ENCODE data around the gene MIEF1.

Gene MIEF1

GRCh38 chr22:39532215-39533073 lies 30.4 kb downstream of the MIEF1 start, which contains the start of gene RPS19BP1:
Gene RPS19BP1 (minus strand): TSS chr22:39532748. CDS start chr22:39532738, 10 bp downstream.
- DNase-seq: peak; percentile 93

DNA sequence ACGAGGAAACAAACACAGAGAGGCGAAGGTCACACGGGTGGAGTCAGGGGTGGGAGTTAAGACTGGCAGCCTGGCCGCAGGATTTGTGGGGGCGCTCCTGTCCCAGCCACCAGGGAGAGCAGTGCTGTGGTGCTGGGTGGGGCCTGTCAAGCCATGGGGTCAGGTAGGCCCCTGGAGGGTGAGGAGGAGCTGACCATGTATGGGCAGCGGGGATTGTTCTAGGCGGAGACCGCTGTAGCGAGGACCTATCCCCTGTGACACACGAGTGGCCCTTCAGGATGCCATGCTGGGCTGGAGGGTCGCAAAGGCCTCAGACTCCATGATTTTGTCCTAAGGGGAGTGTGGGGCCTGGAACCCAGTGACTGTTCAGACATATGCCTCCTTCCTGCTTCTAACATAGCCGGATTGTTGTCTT lies 32.0 kb downstream of the MIEF1 start:
- no peak for DNase-seq

GRCh38 chr22:39534591-39535356 lies 32.7 kb downstream of the MIEF1 start:
- DNase-seq: peak; percentile 29

- DNase-seq: no peak
Observed at GRCh38 chr22:39535357-39535725, 33.3 kb downstream of the MIEF1 start.

DNA sequence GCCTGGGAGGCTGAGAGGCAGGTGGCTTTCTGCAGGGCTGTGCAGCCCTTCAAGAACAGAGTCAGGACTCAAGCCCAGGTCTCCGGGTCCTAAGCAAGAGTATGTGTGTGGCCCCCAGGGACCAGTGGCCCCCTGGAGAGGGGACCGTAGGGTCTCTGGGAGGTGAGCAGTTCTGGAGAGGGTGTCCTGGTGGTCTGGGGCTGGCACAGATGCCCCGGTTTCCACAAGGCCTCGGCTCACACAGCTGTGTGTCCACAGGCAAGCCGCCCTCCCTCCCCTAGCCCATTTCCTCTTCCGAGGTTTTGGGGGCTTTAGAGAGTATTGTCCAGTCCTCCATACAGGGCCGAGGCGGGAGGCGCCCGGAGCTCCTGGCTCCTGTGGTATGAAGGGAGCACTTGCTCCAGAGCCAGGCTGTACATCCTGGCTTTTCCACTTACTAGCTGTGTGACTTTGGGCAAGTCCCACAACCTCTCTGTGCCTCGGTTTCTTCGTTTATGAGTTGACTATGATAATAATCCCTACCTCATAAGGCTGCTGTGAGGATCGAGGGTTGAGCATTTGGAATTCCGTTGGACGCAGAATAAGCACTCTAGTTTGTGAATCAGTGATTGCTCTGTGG lies 33.9 kb downstream of the MIEF1 start:
- no peak for DNase-seq

DNA sequence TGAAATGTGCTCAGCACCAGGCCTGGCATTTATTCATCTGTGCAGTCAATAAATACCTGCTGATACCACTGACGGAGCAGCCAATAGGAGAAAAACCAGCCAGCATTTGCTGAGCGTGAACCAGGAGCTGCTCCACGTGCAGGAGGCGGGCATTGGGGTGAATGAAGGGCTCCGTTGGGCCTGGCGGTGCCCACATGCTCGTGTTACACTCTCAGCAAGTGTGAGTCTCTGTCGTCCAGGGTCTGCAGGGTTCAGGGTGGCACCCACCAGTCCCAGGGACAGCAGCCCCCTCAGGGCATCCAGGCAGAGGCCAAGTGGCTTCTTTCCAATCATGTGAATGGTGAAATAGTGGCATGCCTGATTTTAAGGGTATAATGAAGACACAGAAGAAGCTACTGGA lies 34.6 kb downstream of the MIEF1 start:
- DNase-seq: no peak

DNA sequence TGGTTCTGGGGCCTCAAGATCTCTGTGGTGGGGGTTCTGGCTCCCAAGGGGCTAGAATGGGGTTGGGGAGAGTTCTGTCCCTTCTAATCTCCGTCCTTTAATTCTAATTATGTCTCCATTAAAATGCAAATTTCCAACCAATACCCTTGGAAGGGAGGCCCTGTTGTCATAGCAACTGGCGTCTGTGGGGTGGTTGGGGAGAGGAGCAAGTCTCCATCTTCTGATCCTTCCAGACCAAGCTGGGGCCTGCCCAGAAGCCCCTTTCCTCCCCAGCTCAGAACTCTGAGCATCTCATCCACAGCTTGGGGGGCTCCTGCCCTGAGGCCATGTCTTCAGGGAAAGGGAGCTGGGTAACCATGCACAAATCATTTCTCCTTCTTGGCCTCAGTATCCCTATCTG lies 35.9 kb downstream of the MIEF1 start:
- DNase-seq: no peak

- no peak for DNase-seq
Observed at GRCh38 chr22:39543095-39543494, 41.0 kb downstream of the MIEF1 start.

GRCh38 chr22:39545386-39546365 lies 43.6 kb downstream of the MIEF1 start:
- no peak for DNase-seq

DNA sequence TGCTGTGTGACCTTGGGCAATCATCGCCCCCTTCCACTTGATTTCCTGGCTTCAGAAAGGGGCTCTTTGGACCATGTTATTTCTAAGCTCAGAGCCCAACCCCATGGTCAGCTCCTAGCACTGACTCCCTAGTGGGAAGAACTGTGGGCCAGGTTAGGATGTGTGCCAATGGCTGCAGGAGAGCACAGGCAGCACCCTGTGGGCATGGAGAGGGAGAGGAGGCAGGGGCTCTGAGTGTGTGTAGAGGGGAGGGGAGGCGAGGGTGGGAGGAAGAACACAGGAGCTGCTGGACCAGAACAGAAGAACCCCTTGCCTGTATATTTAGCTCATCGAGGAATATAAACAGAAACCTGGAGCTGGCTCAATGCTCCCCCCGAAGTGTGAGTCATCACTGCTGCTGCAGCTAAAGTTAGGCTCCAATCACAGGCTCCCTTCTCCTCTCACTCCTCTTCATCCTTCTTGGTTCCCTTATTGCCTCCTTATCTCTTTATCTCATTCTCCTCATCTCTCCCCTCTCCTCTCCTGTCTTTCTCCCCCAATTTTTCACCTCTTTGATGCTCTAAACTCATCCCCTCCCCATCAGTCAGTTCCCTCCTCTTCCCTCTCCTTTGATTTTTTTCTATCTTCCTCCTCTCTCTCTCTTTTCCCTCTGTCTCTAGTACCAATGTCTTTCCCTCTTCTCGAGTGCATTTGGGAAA lies 44.9 kb downstream of the MIEF1 start:
- DNase-seq: peak; percentile 24

DNA sequence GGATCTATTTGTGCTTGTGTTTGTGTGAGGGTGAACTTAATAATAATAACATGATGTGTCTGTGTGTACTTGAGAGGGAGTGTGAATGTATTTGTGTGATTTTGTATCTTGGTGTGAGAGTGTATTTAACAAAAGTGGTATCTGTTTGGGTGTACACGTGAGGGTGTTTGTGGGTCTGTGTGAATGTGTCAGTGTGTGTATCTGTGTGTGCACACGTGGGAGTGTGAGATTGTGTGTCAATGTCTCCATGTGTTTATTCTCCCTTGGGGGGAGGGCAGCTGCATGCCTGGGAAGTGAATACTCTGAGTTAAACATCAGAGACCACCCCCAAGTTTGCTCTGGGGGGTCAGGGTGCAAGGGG lies 45.5 kb downstream of the MIEF1 start:
- DNase-seq: no peak

GRCh38 chr22:39553429-39553828 lies 51.3 kb downstream of the MIEF1 start:
- no peak for DNase-seq

DNA sequence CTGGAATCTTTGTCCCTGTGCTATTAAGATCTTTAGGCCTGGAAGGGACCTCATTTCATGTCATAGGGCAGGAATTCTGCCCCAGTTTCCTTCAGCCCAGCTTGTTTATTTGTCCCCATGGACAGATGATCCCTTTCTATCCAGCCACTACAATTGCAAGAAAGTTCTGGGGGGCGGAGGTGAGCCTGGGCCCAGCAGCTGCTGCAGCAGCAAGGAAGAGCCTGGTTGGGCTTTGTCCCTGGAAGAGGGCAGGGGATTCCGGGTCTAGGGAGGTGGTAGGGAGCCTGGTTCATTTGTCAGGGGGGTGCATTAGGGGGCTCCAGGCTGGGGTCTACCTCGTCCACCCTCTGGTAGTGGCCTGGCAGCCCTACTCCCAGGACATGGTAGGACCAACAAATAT lies 52.1 kb downstream of the MIEF1 start:
- no peak for DNase-seq

DNA sequence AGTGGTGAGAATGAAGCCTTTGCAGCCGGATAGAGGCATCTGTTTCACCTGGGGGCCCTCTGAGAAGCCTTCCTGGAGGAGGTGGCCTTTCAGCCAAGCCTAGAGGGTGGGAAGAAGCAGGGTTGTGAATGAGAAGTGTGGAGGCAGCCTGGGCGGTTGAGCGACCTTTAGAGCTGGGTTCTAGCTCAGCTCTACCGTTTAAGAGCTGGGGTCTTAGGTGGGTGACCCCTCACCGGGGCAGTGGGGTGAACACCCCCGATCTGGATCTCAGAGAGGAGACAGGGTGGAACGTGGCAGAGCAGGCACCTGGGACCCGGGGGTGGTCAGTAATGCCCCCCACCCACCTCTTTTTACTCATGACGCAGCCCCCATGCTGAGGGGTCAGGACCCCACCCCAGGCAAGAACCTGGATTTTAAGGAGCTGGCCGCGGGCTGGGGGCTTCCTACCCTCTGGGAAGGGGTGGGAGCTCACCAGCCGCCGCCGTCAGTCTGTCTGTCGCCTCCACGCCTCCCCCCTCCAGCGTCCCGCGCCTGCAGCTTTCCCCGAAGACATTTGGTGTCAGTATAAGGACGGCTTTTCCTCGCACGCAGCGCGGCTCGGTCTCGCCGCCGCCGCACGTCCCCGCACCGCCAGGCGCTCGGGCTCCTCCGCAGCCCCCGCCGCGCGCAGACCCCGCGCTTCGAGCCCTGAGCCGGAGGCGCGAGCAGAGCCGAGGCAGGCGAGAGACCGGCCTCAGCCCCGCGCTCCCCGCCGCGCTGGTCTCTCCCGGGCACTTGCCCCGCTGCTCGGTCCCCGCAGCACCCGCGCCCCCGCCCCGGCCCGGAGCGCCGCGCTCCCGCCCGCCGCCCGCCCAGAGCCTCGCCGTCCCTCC lies 55.1 kb downstream of the MIEF1 start:
- peak; percentile 19 for DNase-seq

DNA sequence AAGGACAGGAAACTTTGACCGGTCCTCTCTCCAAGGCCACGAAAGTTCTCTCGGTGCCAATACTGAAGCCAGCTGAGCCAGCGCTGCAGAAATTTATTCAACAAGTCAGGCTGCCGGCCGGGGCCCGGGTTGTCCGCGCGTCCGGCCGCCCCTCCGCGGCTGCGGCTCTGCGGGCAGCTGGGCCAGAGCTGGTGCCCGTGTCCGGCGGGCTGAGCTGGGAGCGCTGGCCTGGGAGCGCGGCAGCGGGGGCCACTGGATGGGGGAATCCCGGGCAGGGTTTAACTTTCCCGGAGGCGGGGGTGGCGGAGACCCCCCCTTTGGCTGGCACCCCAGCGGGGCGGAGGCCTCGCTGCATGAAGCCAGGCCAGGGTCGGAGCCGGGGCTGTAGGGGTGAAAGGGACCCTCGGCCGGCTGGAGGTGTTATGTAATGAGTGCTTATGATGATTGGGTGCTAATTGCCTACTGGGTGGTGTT lies 56.2 kb downstream of the MIEF1 start:
- no peak for DNase-seq

DNA sequence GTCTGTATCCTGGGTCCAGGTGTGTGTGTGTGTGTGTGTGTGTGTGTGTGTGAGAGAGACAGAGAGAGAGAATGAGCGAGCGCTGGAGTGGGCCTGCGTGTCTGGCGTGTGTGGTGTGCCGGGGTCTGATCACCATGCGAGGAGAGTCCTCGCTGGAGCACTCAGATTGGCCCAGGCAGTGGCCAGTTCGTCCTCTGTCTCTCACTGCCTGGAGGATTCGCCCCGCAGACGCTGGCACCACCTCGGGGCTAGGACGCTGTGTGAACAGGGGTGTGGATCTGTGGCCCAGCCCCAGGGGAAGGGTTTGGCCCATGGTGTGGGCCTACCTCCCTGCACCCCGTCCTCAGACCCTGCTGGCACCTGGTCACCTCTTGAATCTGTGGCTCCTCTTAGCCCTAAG lies 56.9 kb downstream of the MIEF1 start:
- DNase-seq: no peak

DNA sequence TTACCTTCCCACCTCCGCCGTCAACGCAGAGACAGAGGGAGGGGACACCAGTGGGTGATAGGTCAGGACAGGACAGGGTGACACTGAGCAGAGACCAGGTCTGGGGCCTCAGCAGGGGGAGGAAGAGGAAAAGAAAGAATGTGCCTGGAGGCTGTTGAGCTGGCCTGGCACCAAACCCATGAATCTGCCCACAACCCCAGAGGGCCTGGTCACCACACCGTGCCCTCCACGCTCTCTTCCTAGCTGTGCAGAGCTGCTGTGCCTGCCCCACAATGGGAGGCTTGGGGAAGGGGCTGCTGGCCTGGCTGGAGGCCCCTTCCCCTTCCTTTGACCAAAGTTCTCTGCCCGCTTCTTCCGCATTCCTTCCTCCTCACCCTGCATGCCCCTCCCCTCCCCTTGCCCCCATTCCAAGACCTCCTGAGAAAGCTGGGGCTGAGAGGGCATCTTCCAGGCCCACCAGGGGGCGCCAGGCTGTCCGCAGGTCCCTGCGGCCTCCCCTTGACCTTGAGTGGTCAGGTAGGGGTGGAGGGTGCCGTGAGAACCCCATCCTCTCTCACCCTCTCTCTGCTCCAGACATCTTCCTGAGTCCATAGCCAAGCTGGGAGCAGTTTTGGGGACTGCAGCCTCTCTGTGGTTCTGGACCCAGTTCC lies 57.5 kb downstream of the MIEF1 start:
- DNase-seq: no peak

DNA sequence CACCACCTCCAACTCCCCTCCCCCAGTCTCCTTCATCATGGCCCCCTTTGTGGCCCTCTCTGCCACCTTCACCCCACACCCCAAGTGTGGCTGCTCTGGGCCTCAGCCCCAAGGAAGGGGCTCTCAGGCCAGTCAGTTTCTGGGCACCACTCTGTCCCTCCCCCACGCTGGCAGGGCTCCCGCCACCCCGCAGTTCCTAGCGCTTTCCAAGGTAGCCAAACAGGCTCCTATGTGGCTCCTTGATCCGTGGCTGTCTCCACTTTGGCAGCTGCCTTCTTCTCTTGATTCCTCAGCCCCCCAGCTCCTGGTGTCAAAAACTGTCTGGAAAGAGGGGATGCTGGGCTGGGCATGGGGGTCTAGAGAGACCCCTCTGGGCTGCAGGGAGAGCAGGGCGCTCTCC lies 58.0 kb downstream of the MIEF1 start:
- DNase-seq: no peak

- no peak for DNase-seq
Observed at GRCh38 chr22:39562839-39563489, 60.9 kb downstream of the MIEF1 start.

Measured in DMS79 treated with DMSO at 0.1 percent for 48 hours (cell line).